H1 (cell line): ENCODE results near the gene SHISAL1. TPM values are rescaled to one million over a fixed set of nuclear protein-coding genes. Genes with fewer than 3 reads are reported as not detected.

Source experiments
- ATF2 ChIP-seq: IDR thresholded peaks from 2 replicates; pipeline ENCODE4 v1.6.1; 2012; ENCODE audit warnings: low read length, inconsistent platforms
- KDM4A ChIP-seq: IDR thresholded peaks from one replicate; pipeline ENCODE4 v1.7.1; 2012; ENCODE audit warnings: low read depth, mild to moderate bottlenecking, moderate library complexity, low read length, inconsistent platforms; ENCODE audit not compliant: severe bottlenecking
- MAX ChIP-seq: IDR thresholded peaks from 2 replicates; pipeline ENCODE4 v1.6.1; 2012; ENCODE audit warnings: inconsistent platforms
- NANOG ChIP-seq: IDR thresholded peaks from 2 replicates; pipeline ENCODE4 v1.6.1; 2011; ENCODE audit warnings: low read length, low read depth, mild to moderate bottlenecking, inconsistent platforms; ENCODE audit not compliant: insufficient read depth, poor library complexity, severe bottlenecking
- RFX5 ChIP-seq: IDR thresholded peaks from 2 replicates; pipeline ENCODE4 v1.6.1; 2011; ENCODE audit warnings: low read depth, low read length, improper control_type of control experiment, borderline replicate concordance
- SIX5 ChIP-seq: IDR thresholded peaks from 2 replicates; pipeline ENCODE4 v1.6.1; 2011; ENCODE audit warnings: mild to moderate bottlenecking, low read depth, low read length
- polyA plus RNA-seq, 7 experiments: library from polyadenylated mRNA; depleted of rRNA in 3 of 7; stranded (reverse) in 5 of 7; unstranded in 2 of 7; fragments of >200 nt in 5 of 7; fragments of 200-250 nt in 2 of 7; gene quantifications; 1 replicate in 5 of 7; 2 replicates in 1 of 7; 4 replicates in 1 of 7; pipeline versions ENCODE4 v1.2.1 to v1.2.3, GENCODE V29; 2011 to 2013; ENCODE audit warnings: missing spikeins in 2 of 7, mixed read lengths in 2 of 7
- total RNA-seq: library from RNA; stranded (reverse); fragmentation: NEBNext Ultra II Directional; extraction: Animal tissue kit (Norgen Biotek cat#: 25700); gene quantifications from 2 replicates; pipeline ENCODE4 v1.2.1, GENCODE V29; 2021

The SHISAL1 gene
- total and polyA plus RNA-seq, 2 of the 8 experiments (the other 6 are each of a cell fraction or from before 2014, with no cell fraction given): 3.7 to 5.8 TPM

GRCh38 chr22:44311104-44311854 lies 1.5 kb downstream of the SHISAL1 start (continued):
- no peak for TF ChIP-seq MAX
- no peak for TF ChIP-seq KDM4A
- no peak for TF ChIP-seq RFX5
- no peak for TF ChIP-seq ATF2
- no peak for TF ChIP-seq SIX5
- no peak for TF ChIP-seq NANOG
